Left cardiac atrium (tissue), 4 donors: ENCODE results near the gene FCGR2B. TPM values are rescaled to one million over a fixed set of nuclear protein-coding genes. Genes with fewer than 3 reads are reported as not detected.
A peak's percentile ranks its signal among the peaks of the same experiment; 100 is the strongest.

Experiments
- ATAC-seq, 2 donors: fragments of 200-7000 bp; cut with Tn5 transposase; one replicate each; pipeline ENCODE4 v1.9.1; 2020; ENCODE audit warnings: mild to moderate bottlenecking in 2 of 2, moderate library complexity in 2 of 2
- DNase-seq: peaks from one replicate; pipeline ENCODE4 v3.0.0-alpha.2; 2020
- intact Hi-C, 2 donors: fragments of 100-400 bp; cut with DNase I; formaldehyde crosslinking; loops; one replicate each; pipeline versions ENCODE4 v1.14.1 to v1.15.1; 2022 to 2023
- total RNA-seq, 2 donors: library from RNA; stranded (reverse); fragmentation: NEBNext Ultra II Directional; extraction: Animal tissue kit (Norgen Biotek cat#: 25700); gene quantifications; one replicate each; pipeline ENCODE4 v1.2.1, GENCODE V29; 2021
- donor health status: DM: no; HTN: yes; CAD: no.
- donor health status: DM: no; HTN: yes; CAD: no; lungs with severe emphysema.
- donor health status: DM: yes; HTN: yes; CAD: no.
- donor health status: Dilated cardiomyopathy.

FCGR2B gene
- total RNA-seq, 2 donors from 2014 or later: 14.2 to 42.4 TPM

DNA sequence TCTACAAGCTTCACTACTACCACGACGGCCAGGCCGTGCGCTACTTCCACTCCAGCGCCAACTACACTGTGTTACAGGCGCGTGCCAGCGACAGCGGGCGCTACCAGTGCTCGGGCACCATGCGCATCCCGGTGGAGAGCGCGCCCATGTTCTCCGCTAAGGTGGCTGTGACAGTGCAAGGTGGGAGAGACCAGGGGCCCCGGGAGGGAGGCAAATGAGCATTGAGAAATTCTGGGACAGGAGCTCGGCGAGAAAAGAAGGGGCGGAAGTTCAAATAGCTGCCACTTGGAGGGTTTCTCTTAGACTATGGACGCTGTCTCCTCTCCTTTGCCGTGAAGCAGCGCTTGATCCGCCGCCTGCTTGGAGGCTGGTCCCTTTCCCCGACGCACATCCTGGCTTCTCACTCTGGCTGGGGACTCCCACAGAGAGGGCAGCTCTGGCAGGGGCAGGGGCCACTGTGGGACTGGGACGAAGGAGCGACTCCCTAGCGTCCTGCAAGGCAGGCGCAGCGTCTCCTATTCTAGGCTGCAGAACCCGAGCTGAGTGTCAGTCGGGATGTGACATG lies 63.0 kb downstream of the FCGR2B start:
- intact Hi-C loops: no loop called here
- peak; percentile 25 to 34 for ATAC-seq
- DNase-seq: peak; percentile 47

- peak; percentile 87 for DNase-seq
- intact Hi-C loops: no loop called here
- ATAC-seq: peak; percentile 93 to 95
These were observed 63.7 kb downstream of the FCGR2B start for GRCh38 chr1:161726473-161727255.

- DNase-seq: no peak
- intact Hi-C loops: no loop called here
- ATAC-seq: peak in 1 of 2 donors; percentile 3
These were observed 64.4 kb downstream of the FCGR2B start for GRCh38 chr1:161727256-161727924.

Other genes with a start within 250 kb of the FCGR2B start
- gene FCGR2A, start 157.7 kb upstream of the FCGR2B start, total RNA-seq: 10 to 100 TPM; 37.9 to 48.7 TPM
- gene HSPA6, start 138.6 kb upstream of the FCGR2B start, total RNA-seq: 1 to 10 TPM; 2.8 to 3.2 TPM
- 10 to 100 TPM; 42.9 to 53.7 TPM for gene FCGR3A, start 113.3 kb upstream of the FCGR2B start, total RNA-seq
- gene FCGR3B, start 32.0 kb upstream of the FCGR2B start, total RNA-seq: 1 to 10 TPM; 2.4 to 6.1 TPM
- gene FCRLA, start 44.1 kb downstream of the FCGR2B start, total RNA-seq: under 1 TPM in 1 of 2 donors, not detected in 1; 0.12 TPM
- gene FCRLB, start 58.4 kb downstream of the FCGR2B start, total RNA-seq: under 1 TPM; 0.24 to 0.77 TPM
- 10 to 100 TPM; 10.9 to 12.0 TPM for gene DUSP12, start 86.6 kb downstream of the FCGR2B start, total RNA-seq
- gene ATF6, start 103.2 kb downstream of the FCGR2B start, total RNA-seq: 10 to 100 TPM; 14.4 to 20.3 TPM